Breast epithelium (tissue), 4 donors: ENCODE results near the gene GRP. TPM values are rescaled to one million over a fixed set of nuclear protein-coding genes. Genes with fewer than 3 reads are reported as not detected.

ENCODE experiments used
- DNase-seq, 2 donors: peaks; one replicate each; pipeline ENCODE4 v3.0.0-alpha.2; 2019; ENCODE audit warnings: low spot score in 2 of 2
- H3K27ac ChIP-seq, 2 donors: fragments of 200-600 bp; sonication (generic) in 1 of 2; one replicate each; pipeline ENCODE4 v1.5.1; 2016 to 2019; ENCODE audit warnings: mild to moderate bottlenecking in 1 of 2
- H3K27me3 ChIP-seq, 2 donors: fragments of 200-600 bp; sonication (generic) in 1 of 2; one replicate each; pipeline versions ENCODE4 v1.5.1 to v1.6.0; 2017 to 2019; ENCODE audit warnings: control low read depth in 1 of 2, mild to moderate bottlenecking in 1 of 2
- H3K36me3 ChIP-seq: fragments of 200-600 bp; one replicate; pipeline ENCODE4 v1.5.1; 2019
- H3K4me1 ChIP-seq, 2 donors: fragments of 200-600 bp; sonication (generic); one replicate each; pipeline ENCODE4 v1.5.1; 2016 to 2019; ENCODE audit warnings: control low read depth in 1 of 2
- H3K4me3 ChIP-seq, 3 donors: fragments of 200-600 bp; sonication (generic); 1 replicate in 2 of 3; 2 replicates in 1 of 3; pipeline ENCODE4 v1.5.1; 2016 to 2019; ENCODE audit warnings: mild to moderate bottlenecking in 3 of 3, moderate library complexity in 2 of 3
- H3K9me3 ChIP-seq, 2 donors: fragments of 200-600 bp; sonication (generic) in 1 of 2; one replicate each; pipeline ENCODE4 v1.5.1; 2016 to 2019; ENCODE audit warnings: control low read depth in 1 of 2
- POLR2A ChIP-seq: fragments of 450-650 bp; IDR thresholded peaks from one replicate; pipeline ENCODE4 v1.6.1; 2016; ENCODE audit warnings: antibody characterized with exemption, mild to moderate bottlenecking, moderate library complexity
- POLR2AphosphoS5 ChIP-seq, 3 donors: sonication (generic); formaldehyde crosslinking; IDR thresholded peaks; one replicate each; pipeline ENCODE4 v1.6.1; 2017; ENCODE audit warnings: antibody characterized with exemption in 3 of 3
- intact Hi-C: fragments of 100-400 bp; cut with DNase I; formaldehyde crosslinking; loops from one replicate; pipeline ENCODE4 v1.15.1; 2023; ENCODE audit warnings: low total_unique reads
- total RNA-seq, 3 donors: library from RNA; depleted of rRNA; stranded (reverse); fragments of >200 nt; gene quantifications; one replicate each; pipeline ENCODE4 v1.1.0, GENCODE V29; 2016
- TF ChIP-seq, protein P1 (sequence below), 3 donors: fragments of 450-650 bp; IDR thresholded peaks; one replicate each; pipeline ENCODE4 v1.5.1; 2016 to 2017; ENCODE audit warnings: antibody characterized with exemption in 3 of 3, mild to moderate bottlenecking in 3 of 3, moderate library complexity in 3 of 3

Gene GRP
- total RNA-seq, 3 donors from 2014 or later: 1.6 to 4.7 TPM; not detected in 1

GRCh38 chr18:59279722-59280121 lies 59.8 kb downstream of the GRP start:
- no peaks in the 10 kb centered on the region for H3K9me3 ChIP-seq
- H3K27ac ChIP-seq: no peak overlapping the region
- peaks cover 0 to 52% of the 10 kb centered on the region in 2 donors for H3K27me3 ChIP-seq
- H3K36me3 ChIP-seq: no peaks in the 10 kb centered on the region
- intact Hi-C loops: no loop called here
- no peak overlapping the region for H3K4me3 ChIP-seq
- DNase-seq: no peak
- no peaks in the 10 kb centered on the region for H3K4me1 ChIP-seq
- TF ChIP-seq POLR2AphosphoS5 (IDR thresholded peaks at IDR 0.05) (no peak), POLR2A (no peak)
- TF ChIP-seq, protein P1, sequence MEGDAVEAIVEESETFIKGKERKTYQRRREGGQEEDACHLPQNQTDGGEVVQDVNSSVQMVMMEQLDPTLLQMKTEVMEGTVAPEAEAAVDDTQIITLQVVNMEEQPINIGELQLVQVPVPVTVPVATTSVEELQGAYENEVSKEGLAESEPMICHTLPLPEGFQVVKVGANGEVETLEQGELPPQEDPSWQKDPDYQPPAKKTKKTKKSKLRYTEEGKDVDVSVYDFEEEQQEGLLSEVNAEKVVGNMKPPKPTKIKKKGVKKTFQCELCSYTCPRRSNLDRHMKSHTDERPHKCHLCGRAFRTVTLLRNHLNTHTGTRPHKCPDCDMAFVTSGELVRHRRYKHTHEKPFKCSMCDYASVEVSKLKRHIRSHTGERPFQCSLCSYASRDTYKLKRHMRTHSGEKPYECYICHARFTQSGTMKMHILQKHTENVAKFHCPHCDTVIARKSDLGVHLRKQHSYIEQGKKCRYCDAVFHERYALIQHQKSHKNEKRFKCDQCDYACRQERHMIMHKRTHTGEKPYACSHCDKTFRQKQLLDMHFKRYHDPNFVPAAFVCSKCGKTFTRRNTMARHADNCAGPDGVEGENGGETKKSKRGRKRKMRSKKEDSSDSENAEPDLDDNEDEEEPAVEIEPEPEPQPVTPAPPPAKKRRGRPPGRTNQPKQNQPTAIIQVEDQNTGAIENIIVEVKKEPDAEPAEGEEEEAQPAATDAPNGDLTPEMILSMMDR (IDR thresholded peaks at IDR 0.05): no peak

Other genes starting within 250 kb of the GRP start
- gene SEC11C, start 80.3 kb upstream of the GRP start, total RNA-seq: 10 to 100 TPM; 11.5 to 44.1 (median 38.7) TPM
- not detected for gene RAX, start 53.3 kb downstream of the GRP start, total RNA-seq
- gene CPLX4, start 98.5 kb downstream of the GRP start, total RNA-seq: not detected
- 100 to 1,000 TPM in 1 of 3 donors, 10 to 100 TPM in 2; 86.9 to 110 (median 95.7) TPM for gene LMAN1, start 139.1 kb downstream of the GRP start, total RNA-seq